ENCODE results near the gene ATF6.

ATF6 gene

GRCh38 chr1:161849518-161849917 is 83.4 kb downstream of the ATF6 start:
- DNase-seq (ENCODE audit: low read depth, low spot score): no peak
- Histone ChIP-seq H3K9ac (ENCODE audit: insufficient read length, low read depth) (no peak overlapping the region), H3K4me1 (ENCODE audit: insufficient read depth, insufficient read length) (no peaks in the 10 kb centered on the region), H3K9me3 (ENCODE audit: insufficient read depth, low read length) (no peaks in the 10 kb centered on the region), H3K36me3 (ENCODE audit: insufficient read depth, insufficient read length, low read length) (peaks cover 9% of the 10 kb centered on the region), H3K27me3 (ENCODE audit: insufficient read depth, insufficient read length) (no peaks in the 10 kb centered on the region), H3K4me3 (ENCODE audit: insufficient read length, low read depth) (no peak overlapping the region)
- TF ChIP-seq ZNF274 (IDR thresholded peaks at IDR 0.05; ENCODE audit: low read depth, low read length) (no peak), SUZ12 (IDR thresholded peaks at IDR 0.05; ENCODE audit: extremely low read depth, insufficient read depth, insufficient read length) (no peak), YY1 (IDR thresholded peaks at IDR 0.05; ENCODE audit: insufficient read depth, insufficient read length) (no peak)

DNA sequence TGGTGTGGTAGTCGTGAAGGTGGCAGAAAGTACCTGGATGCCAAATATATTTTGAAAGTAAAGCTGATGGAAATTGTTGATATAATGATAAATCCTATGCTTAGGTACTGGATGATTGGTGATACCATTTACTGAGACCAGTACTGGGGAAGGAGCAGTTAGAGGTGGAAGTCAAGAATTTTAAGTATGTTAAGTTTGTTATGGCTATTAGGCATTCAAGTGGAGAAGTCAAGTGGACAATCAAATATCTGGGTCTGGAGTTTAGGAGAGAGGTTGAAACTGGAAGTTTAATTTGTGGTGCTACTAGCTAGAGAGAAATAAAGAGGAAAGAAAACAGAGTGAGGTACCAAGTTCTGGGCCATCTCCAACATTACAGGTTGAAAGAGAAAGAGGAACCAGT is 89.1 kb downstream of the ATF6 start:
- no peak overlapping the region for H3K4me3 ChIP-seq (ENCODE audit: insufficient read length, low read depth)
- H3K9ac ChIP-seq (ENCODE audit: insufficient read length, low read depth): no peak overlapping the region
- H3K9me3 ChIP-seq (ENCODE audit: insufficient read depth, low read length): no peaks in the 10 kb centered on the region
- no peaks in the 10 kb centered on the region for H3K27me3 ChIP-seq (ENCODE audit: insufficient read depth, insufficient read length)
- no peaks in the 10 kb centered on the region for H3K4me1 ChIP-seq (ENCODE audit: insufficient read depth, insufficient read length)
- TF ChIP-seq ZNF274 (IDR thresholded peaks at IDR 0.05; ENCODE audit: low read depth, low read length) (no peak), SUZ12 (IDR thresholded peaks at IDR 0.05; ENCODE audit: extremely low read depth, insufficient read depth, insufficient read length) (no peak), YY1 (IDR thresholded peaks at IDR 0.05; ENCODE audit: insufficient read depth, insufficient read length) (no peak)
- no peak for DNase-seq (ENCODE audit: low read depth, low spot score)
- peaks cover 6% of the 10 kb centered on the region for H3K36me3 ChIP-seq (ENCODE audit: insufficient read depth, insufficient read length, low read length)

GRCh38 chr1:161858271-161858670 is 92.2 kb downstream of the ATF6 start:
- TF ChIP-seq SUZ12 (IDR thresholded peaks at IDR 0.05; ENCODE audit: extremely low read depth, insufficient read depth, insufficient read length): no peak
- no peak for TF ChIP-seq YY1 (IDR thresholded peaks at IDR 0.05; ENCODE audit: insufficient read depth, insufficient read length)
- TF ChIP-seq ZNF274 (IDR thresholded peaks at IDR 0.05; ENCODE audit: low read depth, low read length): no peak
- H3K27me3 ChIP-seq (ENCODE audit: insufficient read depth, insufficient read length): no peaks in the 10 kb centered on the region
- no peak overlapping the region for H3K4me3 ChIP-seq (ENCODE audit: insufficient read length, low read depth)
- H3K9ac ChIP-seq (ENCODE audit: insufficient read length, low read depth): no peak overlapping the region
- peaks cover 5% of the 10 kb centered on the region for H3K36me3 ChIP-seq (ENCODE audit: insufficient read depth, insufficient read length, low read length)
- H3K4me1 ChIP-seq (ENCODE audit: insufficient read depth, insufficient read length): no peaks in the 10 kb centered on the region
- no peak for DNase-seq (ENCODE audit: low read depth, low spot score)
- H3K9me3 ChIP-seq (ENCODE audit: insufficient read depth, low read length): no peaks in the 10 kb centered on the region

- no peaks in the 10 kb centered on the region for H3K9me3 ChIP-seq (ENCODE audit: insufficient read depth, low read length)
- TF ChIP-seq YY1 (IDR thresholded peaks at IDR 0.05; ENCODE audit: insufficient read depth, insufficient read length) (no peak), ZNF274 (IDR thresholded peaks at IDR 0.05; ENCODE audit: low read depth, low read length) (no peak), SUZ12 (IDR thresholded peaks at IDR 0.05; ENCODE audit: extremely low read depth, insufficient read depth, insufficient read length) (no peak)
Measured at GRCh38 chr1:161863549-161863948, 97.4 kb downstream of the ATF6 start.

GRCh38 chr1:161864577-161864976 is 98.5 kb downstream of the ATF6 start:
- no peak for DNase-seq (ENCODE audit: low read depth, low spot score)
- H3K9ac ChIP-seq (ENCODE audit: insufficient read length, low read depth): no peak overlapping the region
- no peaks in the 10 kb centered on the region for H3K9me3 ChIP-seq (ENCODE audit: insufficient read depth, low read length)
- peaks cover 4% of the 10 kb centered on the region for H3K36me3 ChIP-seq (ENCODE audit: insufficient read depth, insufficient read length, low read length)
- no peaks in the 10 kb centered on the region for H3K27me3 ChIP-seq (ENCODE audit: insufficient read depth, insufficient read length)
- no peaks in the 10 kb centered on the region for H3K4me1 ChIP-seq (ENCODE audit: insufficient read depth, insufficient read length)
- TF ChIP-seq YY1 (IDR thresholded peaks at IDR 0.05; ENCODE audit: insufficient read depth, insufficient read length) (no peak), SUZ12 (IDR thresholded peaks at IDR 0.05; ENCODE audit: extremely low read depth, insufficient read depth, insufficient read length) (no peak), ZNF274 (IDR thresholded peaks at IDR 0.05; ENCODE audit: low read depth, low read length) (no peak)
- H3K4me3 ChIP-seq (ENCODE audit: insufficient read length, low read depth): no peak overlapping the region

More at GRCh38 chr1:161863549-161863948, 97.4 kb downstream of the ATF6 start:
- no peak for DNase-seq (ENCODE audit: low read depth, low spot score)
- H3K4me3 ChIP-seq (ENCODE audit: insufficient read length, low read depth): no peak overlapping the region
- H3K4me1 ChIP-seq (ENCODE audit: insufficient read depth, insufficient read length): no peaks in the 10 kb centered on the region
- no peak overlapping the region for H3K9ac ChIP-seq (ENCODE audit: insufficient read length, low read depth)
- H3K27me3 ChIP-seq (ENCODE audit: insufficient read depth, insufficient read length): no peaks in the 10 kb centered on the region
- H3K36me3 ChIP-seq (ENCODE audit: insufficient read depth, insufficient read length, low read length): peaks cover 4% of the 10 kb centered on the region

DNA sequence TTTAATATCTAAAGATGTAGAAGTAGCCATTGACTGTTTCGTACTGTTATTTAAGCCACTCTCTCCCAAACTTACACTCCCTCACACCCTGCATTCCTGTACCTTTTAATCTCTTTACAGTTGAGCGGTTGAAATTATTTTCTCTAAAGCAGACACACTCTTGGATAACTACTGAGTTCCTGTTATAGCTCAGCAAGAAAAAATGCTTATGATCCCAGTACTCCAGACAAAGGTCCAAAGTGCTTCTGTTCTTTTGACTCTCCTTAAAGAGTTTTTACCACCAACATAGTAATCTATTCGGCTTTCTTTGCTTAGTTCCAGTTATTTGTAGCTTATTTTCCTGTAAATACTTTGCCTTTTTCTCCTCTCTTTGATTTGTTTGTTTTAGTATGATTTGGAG is 100.1 kb downstream of the ATF6 start:
- Histone ChIP-seq H3K36me3 (ENCODE audit: insufficient read depth, insufficient read length, low read length) (peaks cover 4% of the 10 kb centered on the region), H3K4me1 (ENCODE audit: insufficient read depth, insufficient read length) (no peaks in the 10 kb centered on the region), H3K9ac (ENCODE audit: insufficient read length, low read depth) (no peak overlapping the region), H3K27me3 (ENCODE audit: insufficient read depth, insufficient read length) (no peaks in the 10 kb centered on the region), H3K9me3 (ENCODE audit: insufficient read depth, low read length) (no peaks in the 10 kb centered on the region), H3K4me3 (ENCODE audit: insufficient read length, low read depth) (no peak overlapping the region)
- DNase-seq (ENCODE audit: low read depth, low spot score): no peak
- no peak for TF ChIP-seq SUZ12 (IDR thresholded peaks at IDR 0.05; ENCODE audit: extremely low read depth, insufficient read depth, insufficient read length)
- TF ChIP-seq YY1 (IDR thresholded peaks at IDR 0.05; ENCODE audit: insufficient read depth, insufficient read length): no peak
- TF ChIP-seq ZNF274 (IDR thresholded peaks at IDR 0.05; ENCODE audit: low read depth, low read length): no peak

DNA sequence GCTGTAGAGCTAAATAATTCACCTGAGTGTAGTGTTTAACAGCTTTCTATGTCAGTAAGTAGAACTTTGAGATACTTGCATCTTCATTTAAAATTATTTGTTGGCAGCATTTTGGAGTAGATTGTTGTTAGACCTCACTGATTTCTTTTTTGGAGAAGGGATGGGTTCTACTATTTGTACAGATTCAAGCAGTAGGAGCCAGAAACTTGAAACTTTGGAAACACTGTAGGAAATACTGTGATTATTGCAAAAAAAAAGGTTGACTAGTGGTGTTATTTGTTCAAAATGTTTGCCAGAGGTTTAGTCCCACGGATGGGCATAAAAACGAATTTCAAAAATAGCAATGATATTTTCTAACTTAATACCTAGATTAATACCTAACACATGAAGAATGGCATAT is 102.7 kb downstream of the ATF6 start:
- no peaks in the 10 kb centered on the region for H3K4me1 ChIP-seq (ENCODE audit: insufficient read depth, insufficient read length)
- no peak for DNase-seq (ENCODE audit: low read depth, low spot score)
- H3K36me3 ChIP-seq (ENCODE audit: insufficient read depth, insufficient read length, low read length): peaks cover 4% of the 10 kb centered on the region
- no peaks in the 10 kb centered on the region for H3K27me3 ChIP-seq (ENCODE audit: insufficient read depth, insufficient read length)
- TF ChIP-seq YY1 (IDR thresholded peaks at IDR 0.05; ENCODE audit: insufficient read depth, insufficient read length) (no peak), ZNF274 (IDR thresholded peaks at IDR 0.05; ENCODE audit: low read depth, low read length) (no peak), SUZ12 (IDR thresholded peaks at IDR 0.05; ENCODE audit: extremely low read depth, insufficient read depth, insufficient read length) (no peak)
- no peak overlapping the region for H3K4me3 ChIP-seq (ENCODE audit: insufficient read length, low read depth)
- H3K9ac ChIP-seq (ENCODE audit: insufficient read length, low read depth): no peak overlapping the region
- no peaks in the 10 kb centered on the region for H3K9me3 ChIP-seq (ENCODE audit: insufficient read depth, low read length)
